ENCODE data around the gene TNNI2.
"Not testable (repeated sequence)": the region's sequence is repeated elsewhere in the genome, so short reads cannot be mapped to it uniquely, and the experiment has no call there.

Gene TNNI2

GRCh38 chr11:1862588-1863351 lies 24.0 kb downstream of the TNNI2 start:
- DNase-seq (ENCODE audit: low spot score), result no peak

- DNase-seq (ENCODE audit: low spot score), result peak; percentile 99
These were observed 24.8 kb downstream of the TNNI2 start for GRCh38 chr11:1863352-1864216.

- no peak for DNase-seq (ENCODE audit: low spot score)
These were observed 25.4 kb downstream of the TNNI2 start for GRCh38 chr11:1864231-1864630.

- no peak for DNase-seq (ENCODE audit: low spot score)
These were observed 26.3 kb downstream of the TNNI2 start for GRCh38 chr11:1864831-1865665.

- DNase-seq (ENCODE audit: low spot score), result no peak
These were observed 27.4 kb downstream of the TNNI2 start for GRCh38 chr11:1866226-1866625.

- no peak for DNase-seq (ENCODE audit: low spot score)
These were observed 28.0 kb downstream of the TNNI2 start for GRCh38 chr11:1866776-1867175.

GRCh38 chr11:1867381-1867780 lies 28.6 kb downstream of the TNNI2 start:
- DNase-seq (ENCODE audit: low spot score), result no peak

- no peak for DNase-seq (ENCODE audit: low spot score)
These were observed 29.4 kb downstream of the TNNI2 start for GRCh38 chr11:1868056-1868635.

- no peak for DNase-seq (ENCODE audit: low spot score)
These were observed 30.0 kb downstream of the TNNI2 start for GRCh38 chr11:1868636-1869291.

- no peak for DNase-seq (ENCODE audit: low spot score)
These were observed 30.9 kb downstream of the TNNI2 start for GRCh38 chr11:1869427-1870325.

GRCh38 chr11:1870326-1870696 lies 31.5 kb downstream of the TNNI2 start:
- DNase-seq (ENCODE audit: low spot score), result no peak

GRCh38 chr11:1870721-1871466 lies 32.1 kb downstream of the TNNI2 start:
- no peak for DNase-seq (ENCODE audit: low spot score)

- no peak for DNase-seq (ENCODE audit: low spot score)
These were observed 32.8 kb downstream of the TNNI2 start for GRCh38 chr11:1871531-1871930.

- no peak for DNase-seq (ENCODE audit: low spot score)
These were observed 33.6 kb downstream of the TNNI2 start for GRCh38 chr11:1872267-1872985.

- peak; percentile 59 for DNase-seq (ENCODE audit: low spot score)
These were observed 34.4 kb downstream of the TNNI2 start for GRCh38 chr11:1873048-1873812.

- not testable (repeated sequence) for DNase-seq (ENCODE audit: low spot score)
These were observed 35.0 kb downstream of the TNNI2 start for GRCh38 chr11:1873813-1874150.

GRCh38 chr11:1874441-1875092 lies 35.8 kb downstream of the TNNI2 start:
- DNase-seq (ENCODE audit: low spot score), result not testable (repeated sequence)
